ENCODE data around the gene PHF10.

PHF10 gene

GRCh38 chr6:169700296-169700695 lies 24.0 kb downstream of the PHF10 start:
- TF ChIP-seq TAF1 (IDR thresholded peaks at IDR 0.05; ENCODE audit: borderline replicate concordance, insufficient read depth, low read length), result no peak
- TF ChIP-seq FOXP2 (optimal IDR thresholded peaks at IDR 0.05; ENCODE audit: borderline replicate concordance, extremely low read depth, extremely low read length, insufficient read depth), result no peak
- TF ChIP-seq SIN3A (IDR thresholded peaks at IDR 0.05; ENCODE audit: borderline replicate concordance, insufficient read depth, low read length), result no peak
- no peak for TF ChIP-seq REST (IDR thresholded peaks at IDR 0.05; ENCODE audit: insufficient read depth in 1 of 2, low read depth in 2 of 2, low read length in 2 of 2)
- no peak for TF ChIP-seq POLR2AphosphoS5 (IDR thresholded peaks at IDR 0.05; ENCODE audit: low read depth, low read length)

DNA sequence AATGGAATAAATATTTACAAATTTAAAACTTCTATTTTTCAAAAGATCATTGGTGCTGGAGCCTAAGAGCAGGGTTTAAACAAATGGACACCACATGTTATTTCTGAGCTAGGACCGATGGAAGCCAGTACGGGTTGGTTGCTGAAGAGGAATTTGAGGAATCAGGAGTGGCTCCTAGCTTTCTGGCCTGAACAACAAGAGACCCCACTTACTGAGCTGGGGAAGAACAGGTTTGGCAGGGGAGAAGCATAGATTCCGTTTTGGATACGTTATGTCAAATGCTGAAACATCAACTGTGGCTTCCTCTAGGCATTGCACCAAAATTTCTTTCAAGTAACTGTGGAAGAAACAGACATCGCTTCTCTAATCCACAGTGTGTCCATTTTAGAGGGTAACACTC lies 29.2 kb downstream of the PHF10 start:
- TF ChIP-seq POLR2AphosphoS5 (IDR thresholded peaks at IDR 0.05; ENCODE audit: low read depth, low read length) (no peak), SIN3A (IDR thresholded peaks at IDR 0.05; ENCODE audit: borderline replicate concordance, insufficient read depth, low read length) (no peak), TAF1 (IDR thresholded peaks at IDR 0.05; ENCODE audit: borderline replicate concordance, insufficient read depth, low read length) (no peak), FOXP2 (optimal IDR thresholded peaks at IDR 0.05; ENCODE audit: borderline replicate concordance, extremely low read depth, extremely low read length, insufficient read depth) (no peak), REST (IDR thresholded peaks at IDR 0.05; ENCODE audit: insufficient read depth in 1 of 2, low read depth in 2 of 2, low read length in 2 of 2) (no peak)

GRCh38 chr6:169692516-169692915 lies 31.8 kb downstream of the PHF10 start:
- TF ChIP-seq REST (IDR thresholded peaks at IDR 0.05; ENCODE audit: insufficient read depth in 1 of 2, low read depth in 2 of 2, low read length in 2 of 2) (no peak), FOXP2 (optimal IDR thresholded peaks at IDR 0.05; ENCODE audit: borderline replicate concordance, extremely low read depth, extremely low read length, insufficient read depth) (no peak), SIN3A (IDR thresholded peaks at IDR 0.05; ENCODE audit: borderline replicate concordance, insufficient read depth, low read length) (no peak), TAF1 (IDR thresholded peaks at IDR 0.05; ENCODE audit: borderline replicate concordance, insufficient read depth, low read length) (no peak), POLR2AphosphoS5 (IDR thresholded peaks at IDR 0.05; ENCODE audit: low read depth, low read length) (no peak)

- TF ChIP-seq REST (IDR thresholded peaks at IDR 0.05; ENCODE audit: insufficient read depth in 1 of 2, low read depth in 2 of 2, low read length in 2 of 2) (no peak), TAF1 (IDR thresholded peaks at IDR 0.05; ENCODE audit: borderline replicate concordance, insufficient read depth, low read length) (no peak), POLR2AphosphoS5 (IDR thresholded peaks at IDR 0.05; ENCODE audit: low read depth, low read length) (no peak), SIN3A (IDR thresholded peaks at IDR 0.05; ENCODE audit: borderline replicate concordance, insufficient read depth, low read length) (no peak), FOXP2 (optimal IDR thresholded peaks at IDR 0.05; ENCODE audit: borderline replicate concordance, extremely low read depth, extremely low read length, insufficient read depth) (no peak)
Measured at GRCh38 chr6:169691260-169691659, 33.0 kb downstream of the PHF10 start.

DNA sequence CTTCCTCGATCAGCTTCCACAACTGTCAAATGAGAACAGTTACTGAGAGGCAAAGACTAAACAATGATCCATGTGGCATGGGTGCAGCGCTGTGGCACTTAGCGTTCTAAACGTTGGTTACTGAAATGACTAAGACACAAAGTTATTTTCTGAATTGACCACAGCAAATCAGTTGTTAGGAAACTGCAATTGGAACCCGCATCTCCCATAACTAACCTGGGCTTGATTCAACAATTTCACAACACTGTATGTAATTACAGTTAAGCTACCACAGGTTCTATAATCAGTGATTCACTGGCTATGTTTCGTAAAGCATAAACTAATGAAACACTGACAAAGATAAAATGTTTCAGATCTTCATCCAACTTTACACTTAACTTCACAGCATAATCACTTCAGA lies 35.0 kb downstream of the PHF10 start:
- TF ChIP-seq SIN3A (IDR thresholded peaks at IDR 0.05; ENCODE audit: borderline replicate concordance, insufficient read depth, low read length) (no peak), TAF1 (IDR thresholded peaks at IDR 0.05; ENCODE audit: borderline replicate concordance, insufficient read depth, low read length) (no peak), FOXP2 (optimal IDR thresholded peaks at IDR 0.05; ENCODE audit: borderline replicate concordance, extremely low read depth, extremely low read length, insufficient read depth) (no peak)
